HUES64 (cell line): ENCODE data around the gene AHDC1.

Source experiments
- H3K27ac ChIP-seq: 2 replicates; pipeline ENCODE4 v1.7.0; 2013; ENCODE audit warnings: low read depth, low read length, inconsistent platforms
- H3K27me3 ChIP-seq: 2 replicates; pipeline ENCODE4 v1.6.1; 2013; ENCODE audit warnings: mild to moderate bottlenecking, low read length; ENCODE audit not compliant: insufficient read depth
- H3K36me3 ChIP-seq: 2 replicates; pipeline ENCODE4 v1.6.1; 2013; ENCODE audit warnings: mild to moderate bottlenecking, low read length; ENCODE audit not compliant: insufficient read depth
- H3K4me1 ChIP-seq: 2 replicates; pipeline ENCODE4 v1.6.1; 2013; ENCODE audit warnings: mild to moderate bottlenecking, low read length, moderate library complexity; ENCODE audit not compliant: insufficient read depth
- H3K4me3 ChIP-seq: 2 replicates; pipeline ENCODE4 v1.5.1; 2013; ENCODE audit warnings: mild to moderate bottlenecking, low read length, moderate library complexity
- H3K9ac ChIP-seq: 2 replicates; pipeline ENCODE4 v1.6.1; 2013; ENCODE audit warnings: mild to moderate bottlenecking, low read depth, low read length
- H3K9me3 ChIP-seq: 2 replicates; pipeline ENCODE4 v1.6.1; 2013; ENCODE audit warnings: low read depth, low read length; ENCODE audit not compliant: insufficient read depth
- WGBS: fragments of 150-250, 120-280 bp; methylation state at CpG from one replicate; pipeline ENCODE4 v1.1.7; 2013; ENCODE audit warnings: missing lambda C conversion rate; 5-methylcytosine and 5-hydroxymethylcytosine counted together

Gene AHDC1

DNA sequence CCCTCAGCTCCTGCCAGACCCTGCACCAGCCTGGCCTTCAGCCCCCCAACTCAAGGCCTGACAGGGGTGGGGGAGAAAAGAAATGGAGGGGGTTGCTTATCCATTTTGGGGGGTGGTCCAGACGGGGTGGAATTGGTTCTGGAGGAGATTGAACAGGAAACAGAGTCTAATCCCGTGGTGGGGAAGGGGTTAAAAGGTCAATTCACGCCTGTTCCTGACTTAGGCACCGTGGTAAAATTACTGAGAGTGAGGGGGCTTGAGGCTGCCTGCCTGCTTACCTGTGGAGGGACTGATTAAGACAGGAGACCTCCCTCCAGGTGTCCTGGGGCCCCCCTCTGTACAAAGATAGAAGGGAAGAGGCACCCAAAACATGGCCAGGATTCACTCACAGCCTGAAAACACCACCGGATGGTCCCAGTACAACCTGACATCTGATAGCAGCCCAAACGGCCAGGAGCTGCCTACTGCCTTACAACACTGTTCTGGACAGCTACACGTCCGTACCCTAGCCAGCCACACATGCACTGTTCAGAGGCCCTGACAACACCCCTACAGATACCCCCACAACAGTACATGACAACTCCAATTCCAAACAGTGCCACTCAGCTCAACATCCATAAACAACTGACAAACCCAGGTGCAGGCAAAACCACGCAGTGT, 31.8 kb downstream of the AHDC1 start:
- Histone ChIP-seq H3K9ac (peak overlapping the region; percentile 30; the same call in 1 of the 2 replicates), H3K4me3 (peak overlapping the region; percentile 37; the same call in 1 of the 2 replicates), H3K36me3 (no peaks in the 10 kb centered on the region; the same call in 1 of the 2 replicates), H3K9me3 (no peaks in the 10 kb centered on the region), H3K27me3 (no peaks in the 10 kb centered on the region), H3K27ac (peak overlapping the region; percentile 89), H3K4me1 (peaks cover 76% of the 10 kb centered on the region)
- 13% methylated on average over 9 of the region's 9 CpGs for WGBS

DNA sequence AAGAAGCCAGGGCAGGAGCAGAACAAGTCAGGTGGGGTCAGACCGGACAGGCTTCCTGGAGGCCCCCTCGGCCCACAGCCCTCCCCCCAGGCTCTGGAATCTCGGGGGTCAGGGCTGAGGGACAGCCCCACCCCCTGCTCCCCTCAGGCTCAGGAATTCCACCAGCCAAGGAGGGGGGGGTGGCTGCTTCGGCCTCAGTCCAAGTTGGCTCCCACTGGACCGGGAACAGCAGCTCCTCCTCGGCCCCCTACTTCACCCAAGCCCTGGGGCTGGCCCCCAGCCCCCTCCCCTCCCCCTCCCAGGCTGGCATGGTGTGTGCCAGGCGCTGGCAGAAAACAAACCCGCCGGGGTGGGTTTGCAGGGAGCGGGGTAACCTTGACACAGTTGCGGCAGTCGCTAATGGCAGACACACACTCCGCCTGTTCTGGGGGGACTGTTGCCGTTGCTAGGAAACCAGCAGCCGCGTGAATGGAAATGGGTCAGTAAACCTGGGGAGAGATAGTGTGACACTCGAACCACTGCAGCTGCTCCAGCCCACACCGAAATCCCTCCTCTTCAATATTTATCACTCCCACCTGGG, 32.4 kb downstream of the AHDC1 start:
- Histone ChIP-seq H3K27me3 (no peaks in the 10 kb centered on the region), H3K36me3 (no peaks in the 10 kb centered on the region; the same call in 1 of the 2 replicates), H3K9me3 (no peaks in the 10 kb centered on the region), H3K27ac (peak overlapping the region; percentile 89), H3K4me1 (peaks cover 81% of the 10 kb centered on the region), H3K4me3 (peak overlapping the region; percentile 37), H3K9ac (peak overlapping the region; percentile 68; the same call in 1 of the 2 replicates)
- 22% methylated on average over 18 of the region's 18 CpGs for WGBS

DNA sequence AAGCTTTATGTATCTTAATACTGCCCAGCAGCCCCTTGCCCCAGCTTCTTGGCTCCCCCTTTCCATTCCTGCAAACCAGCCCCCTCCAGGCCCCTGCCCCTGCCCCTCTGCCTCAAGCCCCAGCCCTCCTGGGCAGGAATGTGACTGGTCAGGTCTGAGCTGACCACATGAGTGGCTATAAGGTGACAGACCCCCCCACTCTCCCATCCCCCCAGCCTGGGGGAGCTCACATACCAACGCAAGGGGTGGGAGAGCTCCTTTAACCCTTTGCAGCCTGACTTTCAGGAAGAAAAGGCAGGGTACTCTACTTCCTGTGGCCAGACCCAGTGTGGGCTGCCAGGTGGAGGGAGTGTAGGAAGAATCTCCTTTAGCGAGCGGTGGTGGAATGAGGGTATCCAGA, 33.2 kb downstream of the AHDC1 start:
- no peaks in the 10 kb centered on the region; the same call in 1 of the 2 replicates for H3K36me3 ChIP-seq
- no peaks in the 10 kb centered on the region for H3K9me3 ChIP-seq
- H3K27ac ChIP-seq = peak overlapping the region; percentile 89
- H3K27me3 ChIP-seq = no peaks in the 10 kb centered on the region
- WGBS = 0% methylated on average over 1 of the region's 3 CpGs
- H3K9ac ChIP-seq = peak overlapping the region; percentile 68; the same call in 1 of the 2 replicates
- H3K4me3 ChIP-seq = peak overlapping the region; percentile 37
- peaks cover 83% of the 10 kb centered on the region for H3K4me1 ChIP-seq

DNA sequence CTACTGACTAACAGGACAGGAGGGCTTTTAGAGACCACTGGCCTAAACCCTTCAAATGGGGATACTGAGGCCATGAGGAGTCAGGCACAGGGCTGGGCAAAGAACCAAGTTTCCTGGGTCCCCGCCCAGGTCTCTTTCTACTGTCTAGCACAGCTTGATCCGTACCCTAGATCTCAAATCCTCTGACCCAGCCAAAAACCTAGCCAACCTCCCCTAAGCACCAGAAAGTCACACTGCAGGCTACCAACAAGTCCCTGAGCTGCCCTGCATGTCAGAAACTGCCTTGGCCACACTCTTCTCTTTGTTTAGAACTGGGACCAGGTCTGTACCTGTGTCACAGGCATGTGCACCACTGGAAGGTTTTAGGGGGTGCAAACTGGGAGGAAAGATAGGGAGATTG, 33.6 kb downstream of the AHDC1 start:
- Histone ChIP-seq H3K4me1 (peaks cover 86% of the 10 kb centered on the region), H3K4me3 (peak overlapping the region; percentile 24; the same call in 1 of the 2 replicates), H3K9ac (peak overlapping the region; percentile 57; the same call in 1 of the 2 replicates), H3K27ac (peak overlapping the region; percentile 89), H3K9me3 (no peaks in the 10 kb centered on the region), H3K27me3 (no peaks in the 10 kb centered on the region), H3K36me3 (no peaks in the 10 kb centered on the region; the same call in 1 of the 2 replicates)
- 42% methylated on average over 2 of the region's 2 CpGs for WGBS

DNA sequence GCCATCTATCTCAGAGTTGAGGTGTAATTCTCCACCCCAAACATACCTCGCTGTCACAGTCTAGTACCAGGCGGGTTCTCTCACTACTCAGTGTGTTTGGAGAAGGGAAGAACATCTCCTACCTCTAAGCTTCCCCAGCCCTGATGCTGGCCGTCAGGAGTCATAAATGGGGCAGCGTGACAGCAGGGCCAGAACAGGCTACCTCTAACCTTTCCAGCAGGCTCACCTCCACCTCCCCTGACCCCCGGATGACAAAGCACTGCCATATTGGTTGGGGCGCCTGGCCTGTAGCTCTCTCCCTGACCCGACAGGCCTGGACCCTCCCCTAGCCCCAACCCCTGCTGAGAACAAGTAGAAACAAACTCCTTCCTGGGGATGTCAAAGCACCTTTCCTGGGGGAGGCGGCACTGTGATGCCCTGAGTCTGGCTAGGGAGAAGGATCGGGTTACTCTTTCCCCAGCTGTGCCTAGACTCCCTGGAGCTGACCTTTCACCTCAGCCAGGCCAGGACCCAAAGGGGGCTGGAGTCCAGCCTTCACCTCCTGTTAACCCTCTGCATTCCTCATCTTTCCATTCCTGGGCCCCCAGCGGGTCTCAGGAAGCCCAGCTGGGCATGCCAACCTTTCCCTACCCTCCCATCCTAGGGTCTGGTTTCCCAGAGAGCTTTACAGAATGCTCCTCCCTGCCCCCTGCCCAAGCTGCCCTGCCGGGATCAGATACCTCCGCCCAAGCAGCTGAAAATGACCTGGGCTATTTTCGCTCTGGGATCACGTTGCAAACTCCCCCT, 34.2 kb downstream of the AHDC1 start:
- Histone ChIP-seq H3K4me1 (peaks cover 85% of the 10 kb centered on the region), H3K27ac (peak overlapping the region; percentile 89), H3K9me3 (no peaks in the 10 kb centered on the region), H3K36me3 (no peaks in the 10 kb centered on the region; the same call in 1 of the 2 replicates), H3K4me3 (peak overlapping the region; percentile 24; the same call in 1 of the 2 replicates), H3K27me3 (no peaks in the 10 kb centered on the region), H3K9ac (peak overlapping the region; percentile 57; the same call in 1 of the 2 replicates)
- 23% methylated on average over 14 of the region's 14 CpGs for WGBS

DNA sequence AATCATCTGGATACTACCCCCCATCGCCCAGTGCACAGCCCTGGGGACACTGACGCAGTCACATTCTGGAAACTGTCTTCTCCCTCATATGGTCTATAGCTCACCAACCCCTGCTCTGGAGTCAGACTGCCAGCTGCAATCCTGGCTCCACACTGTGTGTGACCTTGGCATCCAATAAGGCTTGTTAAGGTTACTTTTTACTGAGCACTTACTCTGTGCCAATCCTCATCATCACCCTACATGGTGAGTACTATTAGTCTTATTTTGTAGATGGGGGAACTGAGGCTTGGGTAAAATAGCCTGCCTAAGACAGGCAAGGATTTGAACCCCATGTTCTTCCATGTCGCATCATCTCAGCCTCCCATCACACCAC, 34.9 kb downstream of the AHDC1 start:
- no peaks in the 10 kb centered on the region for H3K27me3 ChIP-seq
- H3K9ac ChIP-seq = no peak overlapping the region
- H3K36me3 ChIP-seq = no peaks in the 10 kb centered on the region; the same call in 1 of the 2 replicates
- no peak overlapping the region; the same call in 1 of the 2 replicates for H3K27ac ChIP-seq
- H3K9me3 ChIP-seq = no peaks in the 10 kb centered on the region
- no peak overlapping the region; the same call in 1 of the 2 replicates for H3K4me3 ChIP-seq
- 85% methylated on average over 3 of the region's 3 CpGs for WGBS
- peaks cover 85% of the 10 kb centered on the region for H3K4me1 ChIP-seq

DNA sequence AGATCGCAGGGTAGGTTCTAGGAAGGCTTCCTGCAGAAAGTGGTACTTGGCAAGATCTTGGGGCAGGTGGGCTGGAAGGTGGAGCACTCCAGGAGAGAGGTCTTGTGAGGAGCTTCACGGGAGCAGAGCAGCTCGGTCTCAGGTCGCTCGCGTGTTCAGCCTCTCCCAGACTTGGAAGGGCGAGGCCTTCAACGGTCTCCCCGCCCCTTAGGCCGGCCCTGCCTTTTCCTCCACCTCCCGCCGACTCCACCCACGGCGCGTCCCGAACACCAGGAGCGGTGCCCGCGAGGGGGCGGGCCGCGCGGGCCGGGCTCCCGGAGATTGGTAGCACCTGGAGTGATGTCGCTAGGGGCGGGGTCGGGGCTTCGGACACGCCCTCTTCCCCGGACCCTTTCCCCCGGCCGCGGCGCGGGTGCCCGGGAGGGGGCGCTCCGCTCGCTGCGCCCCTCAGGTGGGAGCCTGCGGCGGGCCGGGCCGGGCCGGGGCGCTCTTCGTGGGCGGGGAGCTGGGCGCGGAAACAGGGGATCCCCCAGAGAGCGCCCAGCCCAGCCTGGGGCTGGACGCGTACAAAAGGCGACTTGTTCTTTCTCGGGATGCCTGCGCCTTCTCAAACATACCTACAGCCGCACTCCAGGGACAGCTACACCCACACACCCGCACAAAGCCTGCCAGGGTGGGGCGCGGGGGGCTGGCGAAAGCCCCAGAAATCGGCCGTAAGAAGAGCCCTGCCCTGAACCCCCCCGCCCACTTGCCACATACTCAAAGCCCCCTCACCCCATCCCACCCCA, 35.5 kb downstream of the AHDC1 start:
- Histone ChIP-seq H3K36me3 (no peaks in the 10 kb centered on the region; the same call in 1 of the 2 replicates), H3K27me3 (no peaks in the 10 kb centered on the region), H3K4me3 (peak overlapping the region; percentile 38), H3K9me3 (no peaks in the 10 kb centered on the region), H3K27ac (peak overlapping the region; percentile 21; the same call in 1 of the 2 replicates), H3K9ac (no peak overlapping the region), H3K4me1 (peaks cover 85% of the 10 kb centered on the region)
- 7% methylated on average over 65 of the region's 65 CpGs for WGBS

DNA sequence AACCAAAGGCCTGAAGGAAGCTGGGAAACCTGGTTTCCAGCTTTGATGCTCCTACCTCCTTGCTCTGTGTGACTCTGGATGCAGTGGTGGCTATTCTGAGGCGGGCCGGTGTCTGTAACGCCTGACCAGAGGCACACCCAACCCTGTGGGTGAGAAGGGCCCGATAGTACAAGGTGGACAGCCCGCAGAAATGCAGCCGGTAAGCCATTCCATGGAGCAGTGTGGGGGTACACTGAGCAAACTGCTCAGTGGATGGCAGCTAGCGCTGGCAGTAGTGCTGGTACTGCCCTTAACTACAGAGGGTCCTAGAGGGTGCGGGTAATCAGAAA, 36.0 kb downstream of the AHDC1 start:
- Histone ChIP-seq H3K9me3 (no peaks in the 10 kb centered on the region), H3K27me3 (no peaks in the 10 kb centered on the region), H3K4me1 (peaks cover 83% of the 10 kb centered on the region), H3K4me3 (peak overlapping the region; percentile 38), H3K36me3 (no peaks in the 10 kb centered on the region), H3K27ac (peak overlapping the region; percentile 21; the same call in 1 of the 2 replicates), H3K9ac (no peak overlapping the region)
- WGBS = 84% methylated on average over 8 of the region's 8 CpGs

DNA sequence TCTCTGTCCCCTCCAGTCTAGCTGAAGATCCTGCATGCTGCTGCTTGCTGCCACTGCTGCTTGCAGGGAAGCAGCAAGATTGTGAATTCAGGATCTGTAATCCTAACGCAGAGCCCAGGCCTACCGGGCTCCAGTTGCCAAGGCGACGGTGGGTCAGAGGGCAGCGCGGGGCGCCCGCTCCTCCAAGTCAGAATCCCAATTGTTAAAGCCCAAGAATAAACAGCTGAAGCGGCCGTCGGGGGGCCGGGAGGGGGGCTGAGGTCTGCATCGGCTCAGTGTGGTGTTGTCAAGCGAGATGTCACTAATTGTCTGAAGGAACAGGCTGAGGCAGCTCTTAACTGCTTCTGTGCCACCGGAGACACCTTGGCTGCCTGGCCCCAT, 36.8 kb downstream of the AHDC1 start:
- H3K36me3 ChIP-seq = no peaks in the 10 kb centered on the region
- no peak overlapping the region for H3K4me3 ChIP-seq
- peak overlapping the region; percentile 76 for H3K27ac ChIP-seq
- 61% methylated on average over 15 of the region's 15 CpGs for WGBS
- no peak overlapping the region for H3K9ac ChIP-seq
- no peaks in the 10 kb centered on the region for H3K27me3 ChIP-seq
- H3K9me3 ChIP-seq = no peaks in the 10 kb centered on the region
- H3K4me1 ChIP-seq = peaks cover 75% of the 10 kb centered on the region

DNA sequence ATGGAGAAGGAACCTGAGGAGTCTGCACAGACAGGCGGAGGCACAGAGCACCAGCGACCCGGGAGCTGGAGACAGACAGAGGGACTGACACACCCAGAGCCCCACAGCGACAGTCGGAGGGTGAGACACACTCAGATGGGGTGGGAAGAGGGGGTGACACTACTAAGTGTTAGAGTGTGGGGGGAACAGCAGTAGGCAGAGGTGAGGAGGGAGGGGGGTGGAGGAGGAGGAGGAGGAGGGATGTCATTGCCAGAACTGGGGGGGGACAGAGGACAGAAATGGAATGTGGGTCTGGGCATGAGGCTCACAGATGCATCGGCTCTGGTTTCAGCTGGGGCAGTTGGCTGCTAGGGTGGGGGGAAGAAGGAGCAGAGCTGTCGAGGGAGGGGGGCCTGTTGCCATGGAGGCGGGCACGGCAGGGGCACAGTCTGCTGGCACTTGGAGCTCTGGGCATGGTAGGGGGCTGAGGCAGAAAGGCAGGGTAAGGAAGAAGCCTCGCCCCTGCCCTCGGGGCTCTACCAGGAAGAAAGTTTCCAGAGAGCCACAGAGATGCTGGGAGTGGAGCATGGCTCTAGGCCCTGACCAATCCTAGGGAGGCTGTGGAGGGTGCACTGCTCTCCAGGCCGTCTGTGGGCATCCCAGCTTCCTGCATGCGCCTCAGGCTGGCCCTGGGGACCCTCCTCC, 37.3 kb downstream of the AHDC1 start:
- Histone ChIP-seq H3K27me3 (no peaks in the 10 kb centered on the region), H3K4me1 (peaks cover 74% of the 10 kb centered on the region), H3K27ac (peak overlapping the region; percentile 76), H3K36me3 (no peaks in the 10 kb centered on the region), H3K9me3 (no peaks in the 10 kb centered on the region), H3K4me3 (no peak overlapping the region), H3K9ac (no peak overlapping the region)
- 74% methylated on average over 13 of the region's 13 CpGs for WGBS
